Activated CD4-positive, alpha-beta T cell treated with anti-CD3 and anti-CD28 coated beads for 36 hours (primary cell): ENCODE data around the gene VEGFC. TPM values are rescaled to one million over a fixed set of nuclear protein-coding genes. Genes with fewer than 3 reads are reported as not detected.

Source experiments
- ATAC-seq: fragments of 200-7000 bp; cut with Tn5 transposase; one replicate; pipeline ENCODE4 v1.10.0; 2021; ENCODE audit warnings: mild to moderate bottlenecking, moderate library complexity
- CTCF ChIA-PET: fragments of 350-600 bp; sonication (Branson Sonifier 250); formaldehyde crosslinking; loops from one replicate; lab custom pipeline; 2021; ENCODE audit warnings: antibody characterized with exemption; lab: Charles Lee
- POLR2A ChIA-PET: fragments of 350-600 bp; sonication (Branson Sonifier 250); formaldehyde crosslinking; loops from one replicate; lab custom pipeline; 2021; ENCODE audit warnings: antibody characterized with exemption, inconsistent platforms; lab: Charles Lee
- DNase-seq: peaks from one replicate; pipeline ENCODE4 v3.0.0-alpha.2; 2020
- H3K27ac Mint-ChIP-seq: one replicate; pipeline ENCODE4 v1.8.0; 2021; ENCODE audit warnings: mixed read lengths
- H3K27me3 Mint-ChIP-seq: one replicate; pipeline ENCODE4 v1.8.0; 2021; ENCODE audit warnings: mixed read lengths
- H3K36me3 Mint-ChIP-seq: one replicate; pipeline ENCODE4 v1.8.0; 2021; ENCODE audit warnings: low read depth, mixed read lengths
- H3K4me1 Mint-ChIP-seq: one replicate; pipeline ENCODE4 v1.8.0; 2021; ENCODE audit warnings: mixed read lengths
- H3K4me3 Mint-ChIP-seq: one replicate; pipeline ENCODE4 v1.8.0; 2021; ENCODE audit warnings: mild to moderate bottlenecking, moderate library complexity, mixed read lengths
- H3K9me3 Mint-ChIP-seq: one replicate; pipeline ENCODE4 v1.8.0; 2021; ENCODE audit warnings: low read depth, mixed read lengths
- intact Hi-C, 2 experiments: fragments of 100-400 bp; cut with DNase I in 1 of 2; cut with micrococcal nuclease in 1 of 2; formaldehyde crosslinking; loops; one replicate each; pipeline versions ENCODE4 v1.14.2 to v1.15.1; 2022 to 2024; cut with DNase I, micrococcal nuclease
- total RNA-seq, 2 experiments: library from RNA; stranded (reverse); gene quantifications; one replicate each; pipeline ENCODE4 v1.2.3, GENCODE V29; 2021

VEGFC gene
- total RNA-seq, 2 experiments from 2014 or later: not detected

GRCh38 chr4:176636292-176636691 is 156.4 kb downstream of the VEGFC start:
- Mint-ChIP-seq H3K36me3 (no peaks in the 10 kb centered on the region), H3K27me3 (no peaks in the 10 kb centered on the region), H3K4me1 (no peaks in the 10 kb centered on the region), H3K4me3 (no peak overlapping the region), H3K27ac (no peak overlapping the region), H3K9me3 (peaks cover 3% of the 10 kb centered on the region)
- intact Hi-C loops: no loop called here
- CTCF ChIA-PET: interaction anchor here (1.0 kb wide), 1 partner anchor 411 kb away, joined by 3 read pairs; no protein-coding TSS in a partner anchor
- POLR2A ChIA-PET: no interaction called here
- DNase-seq (no peak), ATAC-seq (no peak)

GRCh38 chr4:176635372-176636261 is 157.1 kb downstream of the VEGFC start:
- ChIA-PET POLR2A (no interaction called here), CTCF (no interaction called here)
- no peak overlapping the region for H3K27ac Mint-ChIP-seq
- no peak for ATAC-seq
- peaks cover 3% of the 10 kb centered on the region for H3K9me3 Mint-ChIP-seq
- no peaks in the 10 kb centered on the region for H3K36me3 Mint-ChIP-seq
- no peaks in the 10 kb centered on the region for H3K4me1 Mint-ChIP-seq
- intact Hi-C loops: no loop called here
- no peak overlapping the region for H3K4me3 Mint-ChIP-seq
- DNase-seq: no peak
- no peaks in the 10 kb centered on the region for H3K27me3 Mint-ChIP-seq
